Measurements from ENCODE around the gene MYO1H. TPM values are rescaled to one million over a fixed set of nuclear protein-coding genes. Genes with fewer than 3 reads are reported as not detected.
"Not testable (repeated sequence)": the region's sequence is repeated elsewhere in the genome, so short reads cannot be mapped to it uniquely, and the experiment has no call there.

Gene MYO1H
- total RNA-seq: not detected

- no peak for DNase-seq (ENCODE audit: low spot score)
Measured at GRCh38 chr12:109347589-109347988, at the start of gene MYO1H. Gene MYO1H, plus strand, starts transcription at chr12:109347900. Its CDS starts 61 bp downstream, at chr12:109347961.

GRCh38 chr12:109299849-109300248 lies 47.9 kb upstream of the MYO1H start:
- no peak for DNase-seq (ENCODE audit: low spot score)

DNA sequence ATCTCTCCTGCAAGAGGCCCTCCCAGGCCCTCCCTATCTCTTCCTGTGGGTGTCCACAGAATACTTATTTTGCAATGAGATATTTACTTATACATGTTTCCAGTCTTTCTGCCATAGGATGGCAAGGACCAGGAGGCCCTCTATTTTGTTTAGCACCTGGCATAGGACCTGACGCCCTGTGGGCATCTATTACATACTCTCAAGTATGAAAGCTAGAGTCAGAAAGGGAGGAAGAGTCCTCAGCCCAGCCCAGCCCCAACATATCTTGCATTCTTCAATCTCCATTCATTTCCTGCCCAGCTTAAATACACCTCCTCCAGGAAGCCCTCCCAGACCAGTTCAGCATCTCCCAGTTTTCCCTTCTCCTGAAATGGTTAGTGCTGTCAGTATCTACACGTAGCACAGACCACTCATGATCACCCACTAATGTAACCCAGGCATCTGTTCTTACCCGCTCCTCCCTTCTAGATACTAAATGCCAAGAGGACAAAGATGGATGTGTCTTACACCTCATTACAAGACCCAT lies 46.0 kb upstream of the MYO1H start:
- no peak for DNase-seq (ENCODE audit: low spot score)

DNA sequence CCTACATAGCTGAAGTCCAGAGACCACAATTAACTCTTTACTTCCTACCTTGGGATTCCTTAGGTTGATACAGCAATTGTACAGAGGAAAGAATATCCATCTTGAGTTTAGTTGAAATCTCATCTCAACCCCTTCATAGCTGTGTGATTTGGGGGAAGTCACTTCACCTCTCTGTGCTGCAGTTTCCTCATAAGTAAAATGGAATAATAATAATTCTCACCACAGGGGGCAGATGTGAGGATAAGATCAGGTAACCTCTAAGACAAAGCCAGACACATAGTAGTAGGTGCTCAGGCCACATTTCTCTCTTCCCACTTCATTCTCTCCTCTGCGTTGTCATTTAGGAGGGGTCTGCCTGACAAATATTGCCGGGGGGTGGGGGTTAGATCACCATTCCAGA lies 45.3 kb upstream of the MYO1H start:
- DNase-seq (ENCODE audit: low spot score): no peak

DNA sequence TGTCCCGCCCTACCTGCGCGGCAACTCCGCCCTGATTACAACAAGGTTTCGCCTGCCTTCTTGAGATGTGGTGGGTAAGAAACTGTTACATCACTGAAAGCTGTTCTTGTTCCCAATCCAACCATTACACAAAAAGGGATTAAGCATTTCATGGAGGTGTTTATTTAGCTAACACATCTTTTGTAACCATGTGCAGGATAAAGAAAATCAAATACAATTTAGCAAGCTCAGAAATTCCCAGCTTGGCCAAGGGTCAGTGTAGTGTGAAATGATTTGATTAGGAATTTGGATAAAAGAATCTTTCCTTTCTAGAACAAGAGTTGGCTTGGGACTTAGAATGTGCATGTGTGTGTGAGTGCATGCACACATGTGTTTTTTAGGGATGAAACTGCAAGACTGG lies 44.9 kb upstream of the MYO1H start:
- no peak for DNase-seq (ENCODE audit: low spot score)

DNA sequence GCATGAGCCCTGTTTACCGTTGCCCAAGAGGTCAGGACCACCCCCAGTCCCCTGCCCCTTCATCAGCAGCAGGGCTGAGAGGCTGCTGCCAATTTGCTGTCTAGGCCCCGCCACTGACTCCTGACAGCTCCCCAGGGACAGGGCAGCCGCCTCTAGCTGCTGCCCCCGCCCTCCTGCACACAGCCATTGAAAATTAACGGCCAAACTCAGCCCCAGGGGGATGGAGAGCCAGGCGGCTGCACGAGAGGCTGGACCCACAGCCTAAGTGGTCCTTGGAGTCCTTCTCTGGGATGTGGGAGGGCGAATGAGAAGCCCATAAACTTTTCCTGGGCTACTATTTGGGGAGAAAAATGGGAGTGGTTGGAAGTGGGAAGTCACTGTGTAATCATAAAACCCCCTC lies 43.2 kb upstream of the MYO1H start:
- no peak for DNase-seq (ENCODE audit: low spot score)

- no peak for DNase-seq (ENCODE audit: low spot score)
Measured at GRCh38 chr12:109305547-109305946, 42.2 kb upstream of the MYO1H start.

- DNase-seq (ENCODE audit: low spot score): no peak
Measured at GRCh38 chr12:109307051-109307450, 40.6 kb upstream of the MYO1H start.

DNA sequence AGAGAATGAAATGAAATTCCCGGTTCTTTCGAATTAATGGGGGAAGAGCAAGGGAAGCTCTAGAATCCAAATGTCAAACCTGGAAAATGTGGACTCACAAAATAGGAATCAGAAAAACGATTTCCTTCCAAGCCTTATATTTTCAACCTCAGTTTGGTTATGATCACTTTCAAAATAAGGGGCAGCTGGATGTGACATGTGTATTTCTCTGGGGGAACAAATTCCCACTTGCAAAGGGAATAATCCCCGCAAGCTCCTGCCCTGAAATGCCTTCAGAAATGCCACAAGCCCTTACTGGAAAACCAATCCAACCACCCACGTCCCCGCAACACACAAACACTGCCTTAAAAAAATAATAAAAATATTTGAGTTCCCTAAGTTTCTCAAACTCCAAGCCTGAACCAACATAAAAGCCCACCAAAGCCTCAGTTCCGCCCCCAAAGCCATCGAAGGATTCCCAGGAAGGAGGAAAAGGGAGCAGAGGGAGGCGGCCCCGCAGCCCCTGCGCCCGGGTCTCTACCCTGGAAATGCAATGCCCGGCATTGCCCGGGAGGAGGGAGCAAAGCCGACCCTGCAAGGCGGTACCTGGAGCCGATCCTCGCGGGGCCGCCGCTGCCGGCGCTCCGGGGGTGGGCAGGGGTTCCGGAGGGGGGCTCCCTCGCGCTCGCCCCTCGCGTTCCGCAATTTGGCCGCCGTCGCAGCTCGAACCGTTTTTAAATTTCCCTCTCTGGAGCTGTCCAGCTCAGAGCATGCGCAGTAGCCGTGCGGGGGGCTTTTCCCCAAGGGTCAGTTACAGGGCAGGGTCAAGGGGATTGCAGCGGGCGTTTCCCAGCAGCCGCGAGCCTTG lies 38.9 kb upstream of the MYO1H start, which contains the start of gene FOXN4:
FOXN4 (minus strand) TSS at position 751 of the 847 bp plus-strand sequence. CDS start 963 bp downstream, outside the sequence.
- DNase-seq (ENCODE audit: low spot score): no peak

- DNase-seq (ENCODE audit: low spot score): no peak
Measured at GRCh38 chr12:109309381-109310246, 38.1 kb upstream of the MYO1H start.

- no peak for DNase-seq (ENCODE audit: low spot score)
Measured at GRCh38 chr12:109310247-109311125, 37.2 kb upstream of the MYO1H start.

GRCh38 chr12:109321294-109321693 lies 26.4 kb upstream of the MYO1H start:
- not testable (repeated sequence) for DNase-seq (ENCODE audit: low spot score)

- DNase-seq (ENCODE audit: low spot score): no peak
Measured at GRCh38 chr12:109329003-109329402, 18.7 kb upstream of the MYO1H start.

DNA sequence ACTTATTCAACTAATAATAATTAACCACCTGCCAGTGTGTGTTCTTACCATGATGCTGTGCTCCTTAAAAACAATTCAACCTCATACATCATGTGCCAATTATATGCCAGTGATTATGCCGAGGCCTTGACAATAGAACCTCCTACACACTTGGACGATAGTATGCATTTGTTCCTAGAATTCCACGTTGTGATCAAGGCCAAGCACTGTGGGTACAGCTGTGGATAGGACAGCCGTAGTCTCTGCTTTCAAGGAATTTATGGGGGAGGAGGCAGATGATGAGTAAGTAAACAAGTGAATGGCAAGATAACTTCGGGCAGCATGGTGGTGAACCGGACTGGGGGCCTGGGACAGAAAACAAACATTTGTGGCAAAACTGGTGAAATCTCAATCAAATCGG lies 18.0 kb upstream of the MYO1H start:
- no peak for DNase-seq (ENCODE audit: low spot score)

- no peak for DNase-seq (ENCODE audit: low spot score)
Measured at GRCh38 chr12:109330282-109331230, 17.1 kb upstream of the MYO1H start.

GRCh38 chr12:109331301-109331952 lies 16.3 kb upstream of the MYO1H start:
- DNase-seq (ENCODE audit: low spot score): no peak

GRCh38 chr12:109334887-109335286 lies 12.8 kb upstream of the MYO1H start:
- DNase-seq (ENCODE audit: low spot score): no peak

GRCh38 chr12:109336593-109336992 lies 11.1 kb upstream of the MYO1H start:
- DNase-seq (ENCODE audit: low spot score): no peak

DNA sequence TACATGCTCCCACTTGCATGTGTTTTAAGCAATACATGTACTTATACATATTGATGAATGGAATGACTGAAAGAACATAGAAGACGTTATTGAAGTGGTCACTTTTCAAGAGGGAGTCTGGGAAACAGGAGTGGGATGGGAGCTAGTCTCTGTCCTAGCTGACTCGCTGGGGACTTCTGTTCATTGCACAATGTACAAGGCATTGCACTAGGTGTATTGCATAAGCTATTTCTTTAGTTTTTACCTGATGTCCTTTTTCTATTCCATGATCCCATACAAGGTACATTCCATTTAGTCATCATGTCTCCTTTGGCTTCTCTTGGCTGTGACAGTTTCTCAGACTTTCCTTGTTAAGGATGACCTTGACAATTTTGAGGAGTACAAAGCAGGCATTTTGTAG lies 4.0 kb upstream of the MYO1H start:
- DNase-seq (ENCODE audit: low spot score): no peak

- no peak for DNase-seq (ENCODE audit: low spot score)
Measured at GRCh38 chr12:109345428-109345827, 2.3 kb upstream of the MYO1H start.
